ENCODE measurements around the gene ALS2CL. TPM values are rescaled to one million over a fixed set of nuclear protein-coding genes. Genes with fewer than 3 reads are reported as not detected.

Gene ALS2CL
- total RNA-seq, 4 donors from 2014 or later, result 3.7 to 30.6 (median 6.7) TPM

- no peak for TF ChIP-seq CTCF (IDR thresholded peaks at IDR 0.05)
- no peak for ATAC-seq (ENCODE audit: low FRiP score)
- DNase-seq (ENCODE audit: low spot score), result no peak
Observed at GRCh38 chr3:46682974-46683373, 10.5 kb downstream of the ALS2CL start.

GRCh38 chr3:46681856-46682540 is 11.5 kb downstream of the ALS2CL start:
- ATAC-seq (ENCODE audit: low FRiP score), result no peak
- TF ChIP-seq CTCF (IDR thresholded peaks at IDR 0.05), result no peak

DNA sequence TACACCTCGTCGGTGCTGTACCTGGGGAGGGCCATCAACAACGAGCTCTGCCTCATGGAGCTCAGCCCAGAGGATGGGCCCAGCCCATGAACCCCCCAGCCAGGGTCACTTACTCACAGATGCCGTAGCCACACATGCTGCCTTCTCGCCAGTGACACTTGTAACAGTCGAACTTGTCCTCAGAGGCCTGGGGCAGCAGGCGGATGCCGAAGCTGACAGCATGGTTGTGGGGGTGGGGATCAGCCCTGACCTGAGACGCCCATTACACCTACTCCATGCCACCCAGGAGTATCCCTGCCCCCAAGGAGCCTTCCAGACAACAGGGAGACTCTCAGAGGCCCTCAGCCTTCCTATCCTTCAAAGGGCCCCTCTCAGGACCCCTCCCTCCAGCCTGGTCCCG is 12.1 kb downstream of the ALS2CL start:
- DNase-seq (ENCODE audit: low spot score) (no peak), ATAC-seq (ENCODE audit: low FRiP score) (no peak)
- TF ChIP-seq CTCF (IDR thresholded peaks at IDR 0.05), result no peak

More at GRCh38 chr3:46681856-46682540, 11.5 kb downstream of the ALS2CL start:
- no peak for DNase-seq (ENCODE audit: low spot score)

GRCh38 chr3:46680298-46680826 is 13.1 kb downstream of the ALS2CL start:
- no peak for DNase-seq (ENCODE audit: low spot score)
- ATAC-seq (ENCODE audit: low FRiP score), result no peak
- TF ChIP-seq CTCF (IDR thresholded peaks at IDR 0.05), result no peak

DNA sequence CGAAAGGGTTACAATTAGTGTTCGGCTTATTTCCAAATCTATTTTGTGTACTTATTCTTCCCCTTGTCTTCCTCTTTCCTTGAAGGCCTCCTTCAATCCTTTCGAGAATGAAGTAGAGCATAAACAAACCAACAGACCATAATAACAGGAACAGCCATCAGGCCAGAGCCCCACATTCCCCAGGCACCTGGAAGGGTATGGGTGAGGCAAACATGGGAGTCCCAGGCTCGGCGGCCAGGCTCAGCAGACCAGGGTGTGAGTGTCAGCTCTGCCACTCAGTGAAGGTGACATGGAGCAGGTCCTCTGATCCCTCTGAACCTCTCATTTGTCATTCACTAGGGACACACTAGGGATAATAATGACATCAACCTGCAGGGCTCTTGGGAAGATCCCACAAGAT is 13.8 kb downstream of the ALS2CL start:
- DNase-seq (ENCODE audit: low spot score), result no peak
- TF ChIP-seq CTCF (IDR thresholded peaks at IDR 0.05), result no peak
- ATAC-seq (ENCODE audit: low FRiP score), result no peak

DNA sequence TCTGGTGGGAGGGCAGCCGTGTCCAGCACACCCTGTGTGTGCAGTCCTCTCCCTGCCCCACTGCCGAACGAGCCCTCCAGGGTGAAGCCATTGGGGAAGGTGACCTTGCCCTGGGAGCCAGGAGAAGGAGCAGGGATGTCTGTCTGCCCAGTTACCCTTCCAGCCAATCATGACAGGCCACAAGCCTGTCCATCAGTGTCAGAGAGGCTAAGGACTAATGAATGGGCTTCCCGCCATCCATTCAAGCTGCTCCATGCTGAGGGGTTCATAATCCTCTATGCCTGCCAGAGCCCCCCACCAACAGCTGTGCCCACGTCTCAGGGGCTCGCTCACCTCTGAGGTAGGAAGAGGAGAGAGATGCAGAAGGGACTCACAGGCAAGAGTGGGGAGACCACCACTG is 15.2 kb downstream of the ALS2CL start:
- ATAC-seq (ENCODE audit: low FRiP score) (no peak), DNase-seq (ENCODE audit: low spot score) (no peak)
- TF ChIP-seq CTCF (IDR thresholded peaks at IDR 0.05), result no peak

GRCh38 chr3:46677411-46677726 is 16.1 kb downstream of the ALS2CL start:
- no peak for DNase-seq (ENCODE audit: low spot score)
- no peak for ATAC-seq (ENCODE audit: low FRiP score)
- TF ChIP-seq CTCF (IDR thresholded peaks at IDR 0.05), result no peak
